OCI-LY1 (cell line): Measurements from ENCODE around the gene MACROD2.

Experiments used
- CTCF ChIP-seq: fragments of 200-600 bp; sonication (generic), shearing (Covaris generic); IDR thresholded peaks from 2 replicates; pipeline ENCODE4 v1.5.1; 2017; ENCODE audit warnings: mild to moderate bottlenecking, antibody characterized with exemption, low read length, moderate library complexity, mixed read lengths
- EZH2 ChIP-seq: fragments of 200-600 bp; sonication (generic), shearing (Covaris generic); IDR thresholded peaks from 2 replicates; pipeline ENCODE4 v1.8.0; 2017; ENCODE audit warnings: borderline replicate concordance, mixed run types, mild to moderate bottlenecking, antibody characterized with exemption, low read length, moderate library complexity, mixed read lengths

GRCh38 chr20:14234666-14235295 is 239.5 kb downstream of the MACROD2 start:
- TF ChIP-seq CTCF = no peak
- TF ChIP-seq EZH2 = no peak
